Measurements from ENCODE around the gene NDUFAF5. TPM values are rescaled to one million over a fixed set of nuclear protein-coding genes. Genes with fewer than 3 reads are reported as not detected.

Gene NDUFAF5
- total RNA-seq, 1 experiment from 2014 or later, result 40.2 TPM

DNA sequence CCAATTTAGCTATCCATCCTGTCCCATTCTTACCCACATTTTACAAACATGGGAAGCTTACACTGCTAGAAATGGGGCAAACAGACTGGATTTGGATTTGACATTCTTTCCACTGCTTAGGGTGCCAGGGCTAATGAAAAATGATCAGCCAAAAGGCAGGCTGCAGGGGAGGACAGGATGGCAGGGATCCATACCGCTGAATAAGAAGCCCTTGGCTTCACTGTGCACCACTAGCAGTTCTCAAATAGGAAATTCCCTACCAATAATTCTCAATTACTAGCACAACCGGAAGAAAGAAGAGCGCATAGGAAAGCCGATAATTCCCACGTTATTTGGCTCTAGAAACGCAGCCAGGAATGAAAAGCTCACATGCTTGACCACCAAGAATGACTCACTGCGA is 73.1 kb downstream of the NDUFAF5 start:
- Mint-ChIP-seq H3K9me3 (no peaks in the 10 kb centered on the region), H3K27me3 (ENCODE audit: low read depth) (no peaks in the 10 kb centered on the region), H3K36me3 (ENCODE audit: insufficient read depth in 1 of 3, low read depth in 3 of 3) (no peaks in the 10 kb centered on the region), H3K27ac (no peak overlapping the region), H3K4me3 (no peak overlapping the region), H3K4me1 (peaks cover 8 to 9% of the 10 kb centered on the region in 2 experiments)
- Histone ChIP-seq H3K18ac (ENCODE audit: insufficient read length, low read depth, low read length) (no peak overlapping the region), H2AFZ (ENCODE audit: low read length) (no peak overlapping the region), H4K91ac (ENCODE audit: insufficient read length, low read depth, low read length) (no peak overlapping the region), H2BK15ac (ENCODE audit: low read depth, low read length) (no peak overlapping the region), H3K56ac (ENCODE audit: insufficient read length, low read depth, low read length) (no peak overlapping the region), H3K14ac (ENCODE audit: insufficient read depth, low read length) (no peak overlapping the region), H3K79me1 (ENCODE audit: insufficient read depth, low read depth, low read length, poor library complexity, severe bottlenecking) (no peaks in the 10 kb centered on the region), H3T11ph (ENCODE audit: low read length) (no peak overlapping the region), H4K20me1 (ENCODE audit: control insufficient read depth, insufficient read depth, insufficient read length) (no peaks in the 10 kb centered on the region), H3K23ac (ENCODE audit: insufficient read length, low read depth, low read length) (no peak overlapping the region), H2AK5ac (ENCODE audit: insufficient read length, low read length) (no peak overlapping the region), H2BK120ac (ENCODE audit: low read depth, low read length, poor library complexity, severe bottlenecking) (no peak overlapping the region), H4K5ac (ENCODE audit: insufficient read length, low read depth, low read length) (no peak overlapping the region), H3K9ac (ENCODE audit: extremely low read depth, insufficient read length, low read length) (no peak overlapping the region), H3K23me2 (ENCODE audit: insufficient read length, low read depth, low read length, poor library complexity, severe bottlenecking) (no peaks in the 10 kb centered on the region), H3K27me3 (ENCODE audit: insufficient read depth, low read length) (no peaks in the 10 kb centered on the region), H3K4ac (ENCODE audit: low read depth, low read length) (no peak overlapping the region), H3K27ac (ENCODE audit: insufficient read length, low read depth, low read length) (no peak overlapping the region), H2BK20ac (ENCODE audit: low read depth, low read length, poor library complexity, severe bottlenecking) (no peak overlapping the region), H3K79me2 (ENCODE audit: insufficient read depth, low read length) (no peaks in the 10 kb centered on the region), H3K4me1 (ENCODE audit: insufficient read depth, low read length) (no peaks in the 10 kb centered on the region), H3K4me2 (ENCODE audit: insufficient read depth, insufficient read length, low read length) (no peak overlapping the region), H4K8ac (replicated peaks; ENCODE audit: insufficient read length, low read depth, low read length) (no peak overlapping the region), H2BK12ac (ENCODE audit: insufficient read length, low read depth, low read length) (no peak overlapping the region), H3K9me3 (ENCODE audit: control insufficient read depth, low read depth, low read length) (no peaks in the 10 kb centered on the region), H2BK5ac (ENCODE audit: insufficient read length, low read length) (no peak overlapping the region)
- WGBS (ENCODE audit: extremely low coverage, insufficient read length, low lambda C conversion rate), result no CpG with 5 or more reads among the region's 7 CpGs
- no peak for DNase-seq
- no peak for TF ChIP-seq CTCF (conservative IDR thresholded peaks at IDR 0.05)

All from H9 (cell line).